Colonic mucosa (tissue), 4 donors: ENCODE measurements around the gene OR51E1. TPM values are rescaled to one million over a fixed set of nuclear protein-coding genes. Genes with fewer than 3 reads are reported as not detected.

Experiments used
- DNase-seq: peaks from one replicate; pipeline ENCODE4 v3.0.0-alpha.2; 2020
- H3K27ac ChIP-seq: fragments of 200-600 bp; one replicate; pipeline ENCODE4 v1.8.0; 2021
- H3K27me3 ChIP-seq: fragments of 200-600 bp; one replicate; pipeline ENCODE4 v1.8.0; 2021
- H3K36me3 ChIP-seq: fragments of 200-600 bp; one replicate; pipeline ENCODE4 v1.8.0; 2021
- H3K4me1 ChIP-seq: fragments of 200-600 bp; one replicate; pipeline ENCODE4 v1.8.0; 2021; ENCODE audit warnings: mild to moderate bottlenecking
- H3K4me3 ChIP-seq: fragments of 200-600 bp; one replicate; pipeline ENCODE4 v1.8.0; 2021
- H3K9ac ChIP-seq, 2 donors: one replicate each; pipeline ENCODE4 v1.7.0; 2013; ENCODE audit warnings: control low read depth in 2 of 2, low read depth in 2 of 2, low read length in 2 of 2
- H3K9me3 ChIP-seq: fragments of 200-600 bp; one replicate; pipeline ENCODE4 v1.8.0; 2021
- CTCF ChIP-seq: fragments of 200-600 bp; IDR thresholded peaks from one replicate; pipeline ENCODE4 v1.8.0; 2022; ENCODE audit warnings: antibody characterized with exemption, mild to moderate bottlenecking
- intact Hi-C: fragments of 100-400 bp; cut with DNase I; formaldehyde crosslinking; loops from one replicate; pipeline ENCODE4 v1.14.1; 2022
- total RNA-seq, 2 donors: library from RNA; stranded (reverse); fragmentation: NEBNext Ultra II Directional in 1 of 2; extraction: Animal tissue kit (Norgen Biotek cat#: 25700) in 1 of 2; gene quantifications; one replicate each; pipeline ENCODE4 v1.2.1, GENCODE V29; 2021
- donor health status: healthy.
- donor health status: DM: no; HTN: no; CAD: no.
- donor health status: DM: no; HTN: no; CAD: no.

OR51E1 gene, protein sequence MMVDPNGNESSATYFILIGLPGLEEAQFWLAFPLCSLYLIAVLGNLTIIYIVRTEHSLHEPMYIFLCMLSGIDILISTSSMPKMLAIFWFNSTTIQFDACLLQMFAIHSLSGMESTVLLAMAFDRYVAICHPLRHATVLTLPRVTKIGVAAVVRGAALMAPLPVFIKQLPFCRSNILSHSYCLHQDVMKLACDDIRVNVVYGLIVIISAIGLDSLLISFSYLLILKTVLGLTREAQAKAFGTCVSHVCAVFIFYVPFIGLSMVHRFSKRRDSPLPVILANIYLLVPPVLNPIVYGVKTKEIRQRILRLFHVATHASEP
- 1 to 10 TPM in 1 of 2 donors, under 1 TPM in 1; 0.22 to 1.0 TPM for total RNA-seq

- H3K36me3 ChIP-seq: no peaks in the 10 kb centered on the region
- no peak for DNase-seq
- H3K9me3 ChIP-seq: no peaks in the 10 kb centered on the region
- no peak for TF ChIP-seq CTCF
- intact Hi-C loops: no loop called here
- H3K4me3 ChIP-seq: no peak within 1 kb of the TSS
- no peak within 1 kb of the TSS for H3K27ac ChIP-seq
- H3K9ac ChIP-seq: no peak within 1 kb of the TSS
- no peaks in the 10 kb centered on the region for H3K27me3 ChIP-seq
- no peaks in the 10 kb centered on the region for H3K4me1 ChIP-seq
Measured at GRCh38 chr11:4643682-4644081, at the start of gene OR51E1. Gene OR51E1, plus strand, starts transcription at chr11:4643982. Its CDS starts 8,545 bp downstream, at chr11:4652527.

GRCh38 chr11:4605057-4605456 lies 38.7 kb upstream of the OR51E1 start:
- Histone ChIP-seq H3K4me1 (no peaks in the 10 kb centered on the region), H3K36me3 (no peaks in the 10 kb centered on the region), H3K27ac (no peak overlapping the region), H3K9ac (no peak overlapping the region), H3K27me3 (no peaks in the 10 kb centered on the region), H3K4me3 (no peak overlapping the region), H3K9me3 (no peaks in the 10 kb centered on the region)
- no peak for DNase-seq
- no peak for TF ChIP-seq CTCF
- intact Hi-C loops: no loop called here

DNA sequence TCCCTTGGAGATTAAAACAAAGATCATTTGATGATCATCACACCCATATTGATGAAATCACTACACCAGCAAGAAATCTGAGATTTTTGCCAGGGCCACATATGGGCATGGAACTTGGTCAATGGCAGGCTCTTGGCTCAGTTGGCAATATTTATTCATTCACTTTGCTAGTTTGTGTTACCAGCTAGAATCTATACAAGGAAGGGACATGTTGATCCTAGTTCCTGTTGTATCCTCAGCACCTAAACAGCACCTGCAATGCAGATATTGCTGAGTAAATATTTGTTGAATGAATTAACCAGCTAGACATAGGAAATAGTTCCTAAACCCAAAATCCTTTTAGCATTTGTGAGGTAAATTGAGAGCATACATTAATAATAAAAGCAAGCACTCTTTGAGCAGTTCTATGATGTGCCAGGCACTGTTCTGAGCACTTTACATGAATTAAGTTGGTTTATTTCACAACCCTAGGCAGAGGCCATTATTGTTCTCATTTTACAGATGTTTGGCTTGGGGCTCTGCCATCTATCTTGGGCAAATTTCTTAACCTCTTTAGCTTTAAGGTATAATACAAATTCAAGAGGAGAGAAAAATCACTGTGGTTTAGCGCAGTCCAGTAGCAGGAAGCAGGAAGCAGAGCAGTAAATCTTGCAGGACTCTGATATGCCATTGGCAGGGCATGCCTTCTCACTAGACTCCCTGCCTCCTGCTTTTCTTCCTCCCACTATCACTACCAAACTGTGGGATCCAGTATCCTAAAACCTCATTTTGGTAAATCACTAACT lies 37.4 kb upstream of the OR51E1 start:
- Histone ChIP-seq H3K9ac (no peak overlapping the region), H3K27me3 (no peaks in the 10 kb centered on the region), H3K4me1 (no peaks in the 10 kb centered on the region), H3K4me3 (peak overlapping the region; percentile 57), H3K27ac (peak overlapping the region; percentile 84), H3K9me3 (no peaks in the 10 kb centered on the region), H3K36me3 (no peaks in the 10 kb centered on the region)
- intact Hi-C loops: no loop called here
- no peak for TF ChIP-seq CTCF
- peak; percentile 45 for DNase-seq

DNA sequence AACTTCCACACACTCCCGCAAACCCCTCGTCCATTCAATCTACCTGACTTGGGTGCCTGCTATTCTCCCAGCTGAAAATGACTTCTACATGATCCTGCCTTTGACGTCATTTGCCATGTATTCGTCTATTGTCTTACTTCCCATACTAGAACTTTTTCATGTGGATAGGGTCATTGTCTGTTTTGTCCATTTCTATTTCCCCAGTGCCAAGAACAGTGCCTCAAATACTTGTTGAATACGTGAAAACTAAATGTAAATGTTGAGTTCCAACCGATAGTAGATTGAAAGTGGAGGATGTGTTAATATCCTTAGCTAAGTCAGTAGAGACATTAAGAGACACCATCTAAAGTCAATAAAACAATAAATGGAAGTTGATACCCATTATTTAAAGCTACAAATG lies 36.7 kb upstream of the OR51E1 start:
- Histone ChIP-seq H3K9me3 (no peaks in the 10 kb centered on the region), H3K27me3 (no peaks in the 10 kb centered on the region), H3K4me1 (no peaks in the 10 kb centered on the region), H3K36me3 (no peaks in the 10 kb centered on the region), H3K9ac (peak overlapping the region in 1 of 2 donors; percentile 66), H3K27ac (peak overlapping the region; percentile 84), H3K4me3 (peak overlapping the region; percentile 57)
- intact Hi-C loops: no loop called here
- TF ChIP-seq CTCF: no peak
- no peak for DNase-seq

DNA sequence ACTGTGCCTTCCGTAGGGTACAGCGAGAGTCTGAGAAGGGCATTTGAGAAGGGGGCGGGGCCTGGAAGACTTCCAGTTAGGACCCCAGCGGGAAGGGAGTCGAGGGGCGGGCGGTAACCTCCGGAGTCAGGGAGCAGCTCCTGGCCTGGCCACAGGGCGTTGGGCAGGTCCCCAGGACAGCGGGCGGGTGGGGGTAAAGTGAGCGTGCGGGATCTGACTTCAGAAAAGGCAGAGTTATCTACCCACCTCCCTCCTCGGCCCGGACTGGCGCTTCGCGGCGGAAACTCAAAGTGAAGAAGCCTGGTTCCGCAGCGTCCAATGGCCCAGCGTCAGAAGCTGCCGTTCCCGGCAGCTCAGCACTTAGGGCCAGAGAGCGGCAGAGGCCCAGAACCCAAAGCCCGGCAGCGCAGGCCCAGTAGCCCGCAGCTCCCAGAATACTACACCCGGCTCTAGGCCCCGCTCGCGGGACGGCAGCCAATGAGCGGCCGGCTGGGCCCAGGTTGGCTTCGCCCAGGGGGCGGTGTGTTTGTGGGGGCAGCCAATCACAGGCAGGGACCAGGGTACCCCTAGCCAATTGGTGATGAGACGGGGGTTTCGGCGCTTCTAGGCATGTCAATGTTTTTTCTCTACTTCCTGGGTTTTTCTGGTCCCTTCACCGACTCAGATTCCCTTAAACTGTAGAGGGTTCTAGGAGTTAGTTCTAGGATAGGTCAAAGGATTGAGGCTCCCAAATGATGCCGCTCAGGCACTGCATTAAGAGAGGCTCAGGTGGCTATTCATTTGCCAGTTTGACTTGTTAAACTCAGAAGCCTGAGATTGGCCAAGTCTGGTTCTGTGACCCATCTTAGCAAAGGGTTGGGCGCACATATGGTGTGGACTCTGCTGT lies 35.8 kb upstream of the OR51E1 start, which contains the start of gene TRIM68:
Gene TRIM68 (minus strand): TSS at position 451 of the 886 bp plus-strand sequence. CDS start 2,727 bp downstream, outside the sequence.
- H3K4me3 ChIP-seq: peak within 1 kb of the TSS; percentile 57
- H3K27me3 ChIP-seq: no peaks in the 10 kb centered on the region
- peak; percentile 97 for DNase-seq
- peak within 1 kb of the TSS; percentile 84 for H3K27ac ChIP-seq
- intact Hi-C loops: no loop called here
- H3K4me1 ChIP-seq: no peaks in the 10 kb centered on the region
- H3K36me3 ChIP-seq: no peaks in the 10 kb centered on the region
- H3K9ac ChIP-seq: peak within 1 kb of the TSS; percentile 66 to 86
- no peak for TF ChIP-seq CTCF
- H3K9me3 ChIP-seq: no peaks in the 10 kb centered on the region
